ENCODE measurements around the gene NXPE3.

Gene NXPE3

GRCh38 chr3:101846709-101847108 is 67.7 kb downstream of the NXPE3 start:
- H3K4me1 Mint-ChIP-seq (ENCODE audit: low read depth), result peaks cover 21% of the 10 kb centered on the region
- H3K27ac Mint-ChIP-seq, result no peak overlapping the region
- DNase-seq (ENCODE audit: low spot score), result no peak
- peaks cover 28% of the 10 kb centered on the region for H3K36me3 Mint-ChIP-seq (ENCODE audit: low read depth)
- H3K4me3 Mint-ChIP-seq, result no peak overlapping the region
- peaks cover 8% of the 10 kb centered on the region for H3K9me3 Mint-ChIP-seq
- H3K27me3 Mint-ChIP-seq (ENCODE audit: low read depth), result no peaks in the 10 kb centered on the region

DNA sequence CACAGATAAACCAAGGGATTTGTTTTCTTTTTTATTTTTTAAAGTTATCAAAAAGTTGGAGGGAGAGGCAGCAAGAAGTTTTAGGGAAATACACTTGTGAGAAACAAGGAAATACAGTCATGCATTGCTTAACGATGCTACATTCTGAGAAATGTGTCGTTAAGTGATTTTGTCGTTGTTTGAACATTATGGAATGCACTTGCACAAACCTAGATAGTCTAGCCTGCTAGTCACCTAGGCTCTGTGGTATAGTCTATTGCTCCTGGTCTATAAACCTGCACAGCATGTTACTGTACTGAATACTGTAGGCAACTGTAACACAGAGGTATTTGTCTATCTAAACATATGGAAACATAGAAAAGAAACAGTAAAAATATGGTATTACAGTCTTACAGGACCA is 68.3 kb downstream of the NXPE3 start:
- Mint-ChIP-seq H3K4me3 (no peak overlapping the region), H3K9me3 (peaks cover 3% of the 10 kb centered on the region), H3K4me1 (ENCODE audit: low read depth) (peaks cover 27% of the 10 kb centered on the region), H3K27ac (no peak overlapping the region), H3K36me3 (ENCODE audit: low read depth) (peaks cover 29% of the 10 kb centered on the region), H3K27me3 (ENCODE audit: low read depth) (no peaks in the 10 kb centered on the region)
- no peak for DNase-seq (ENCODE audit: low spot score)

- H3K27me3 Mint-ChIP-seq (ENCODE audit: low read depth), result no peaks in the 10 kb centered on the region
- H3K9me3 Mint-ChIP-seq, result no peaks in the 10 kb centered on the region
- H3K4me1 Mint-ChIP-seq (ENCODE audit: low read depth), result peaks cover 37% of the 10 kb centered on the region
- H3K27ac Mint-ChIP-seq, result peak overlapping the region; percentile 82
- no peak for DNase-seq (ENCODE audit: low spot score)
- peaks cover 33% of the 10 kb centered on the region for H3K36me3 Mint-ChIP-seq (ENCODE audit: low read depth)
- H3K4me3 Mint-ChIP-seq, result peak overlapping the region; percentile 75
Observed at GRCh38 chr3:101848326-101848725, 69.3 kb downstream of the NXPE3 start.

- Mint-ChIP-seq H3K4me3 (peak within 1 kb of the TSS; percentile 89), H3K36me3 (ENCODE audit: low read depth) (peaks cover 38% of the 10 kb centered on the region), H3K27ac (peak within 1 kb of the TSS; percentile 97), H3K4me1 (ENCODE audit: low read depth) (peaks cover 40% of the 10 kb centered on the region), H3K27me3 (ENCODE audit: low read depth) (no peaks in the 10 kb centered on the region), H3K9me3 (no peaks in the 10 kb centered on the region)
- peak; percentile 94 for DNase-seq (ENCODE audit: low spot score)
Observed at GRCh38 chr3:101848754-101849713, 70.0 kb downstream of the NXPE3 start, which contains the start of gene NFKBIZ. NFKBIZ (plus strand) TSS chr3:101849514; CDS start chr3:101849629, 115 bp downstream.

DNA sequence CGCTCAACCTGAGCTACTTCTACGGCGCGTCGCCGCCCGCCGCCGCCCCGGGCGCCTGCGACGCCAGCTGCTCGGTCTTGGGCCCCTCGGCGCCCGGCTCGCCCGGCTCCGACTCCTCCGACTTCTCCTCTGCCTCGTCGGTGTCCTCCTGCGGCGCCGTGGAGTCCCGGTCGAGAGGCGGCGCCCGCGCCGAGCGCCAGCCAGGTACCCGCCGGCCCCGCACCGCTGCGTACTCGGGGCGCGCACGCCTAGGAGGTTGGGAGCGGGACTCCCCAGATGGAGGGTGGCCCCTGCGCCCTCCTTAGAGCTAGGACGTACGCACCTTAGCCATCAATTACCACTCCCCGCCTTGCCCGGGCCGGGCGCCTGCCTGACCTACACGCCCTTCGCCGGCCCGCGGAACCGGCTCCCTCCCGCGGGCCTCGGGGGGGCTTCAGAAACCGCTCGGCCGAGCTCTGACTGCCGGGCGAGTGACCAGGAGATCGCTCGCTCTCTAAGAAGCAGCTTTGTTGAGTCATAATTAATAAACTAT is 70.8 kb downstream of the NXPE3 start:
- Mint-ChIP-seq H3K4me3 (peak overlapping the region; percentile 89), H3K36me3 (ENCODE audit: low read depth) (peaks cover 46% of the 10 kb centered on the region), H3K9me3 (no peaks in the 10 kb centered on the region), H3K4me1 (ENCODE audit: low read depth) (peaks cover 46% of the 10 kb centered on the region), H3K27me3 (ENCODE audit: low read depth) (no peaks in the 10 kb centered on the region), H3K27ac (peak overlapping the region; percentile 97)
- peak; percentile 62 for DNase-seq (ENCODE audit: low spot score)

GRCh38 chr3:101850246-101851051 is 71.4 kb downstream of the NXPE3 start:
- peaks cover 53% of the 10 kb centered on the region for H3K36me3 Mint-ChIP-seq (ENCODE audit: low read depth)
- peak overlapping the region; percentile 97 for H3K27ac Mint-ChIP-seq
- H3K4me3 Mint-ChIP-seq, result peak overlapping the region; percentile 89
- H3K9me3 Mint-ChIP-seq, result no peaks in the 10 kb centered on the region
- DNase-seq (ENCODE audit: low spot score), result peak; percentile 76
- H3K4me1 Mint-ChIP-seq (ENCODE audit: low read depth), result peaks cover 51% of the 10 kb centered on the region
- H3K27me3 Mint-ChIP-seq (ENCODE audit: low read depth), result no peaks in the 10 kb centered on the region

DNA sequence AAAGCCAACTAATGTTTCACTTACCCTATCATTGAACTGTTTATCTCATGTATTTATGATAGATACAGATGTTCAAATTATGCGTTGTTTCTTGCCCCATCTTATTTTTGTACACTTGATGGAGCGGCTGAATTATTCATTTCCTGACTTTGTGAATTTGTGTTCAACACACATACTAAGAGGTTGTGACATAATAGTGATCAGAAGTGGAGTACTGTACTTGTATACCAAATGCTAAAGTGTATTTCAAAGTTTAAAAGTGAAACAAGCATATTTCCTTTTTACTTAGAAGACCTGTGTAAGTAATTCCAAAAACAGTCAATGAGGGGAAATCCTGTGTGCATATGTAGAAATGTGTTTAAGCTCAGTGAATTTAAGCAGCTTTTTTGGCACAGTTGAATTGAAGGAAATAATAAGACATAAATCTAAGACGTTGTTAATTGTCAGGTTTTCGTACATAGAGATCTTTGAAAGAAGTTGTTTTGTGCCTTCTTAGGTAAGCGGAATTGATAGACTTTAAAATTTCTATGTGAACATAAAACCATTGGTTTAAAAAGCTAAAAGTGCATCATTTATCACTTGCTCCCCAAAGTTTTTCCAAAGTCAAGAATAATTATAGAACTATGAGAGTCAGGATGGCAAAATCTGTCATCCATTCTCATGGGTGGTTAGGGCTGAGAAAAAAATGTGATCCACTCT is 72.2 kb downstream of the NXPE3 start:
- DNase-seq (ENCODE audit: low spot score), result no peak
- peak overlapping the region; percentile 89 for H3K4me3 Mint-ChIP-seq
- peaks cover 54% of the 10 kb centered on the region for H3K4me1 Mint-ChIP-seq (ENCODE audit: low read depth)
- no peaks in the 10 kb centered on the region for H3K27me3 Mint-ChIP-seq (ENCODE audit: low read depth)
- peaks cover 60% of the 10 kb centered on the region for H3K36me3 Mint-ChIP-seq (ENCODE audit: low read depth)
- H3K9me3 Mint-ChIP-seq, result no peaks in the 10 kb centered on the region
- H3K27ac Mint-ChIP-seq, result peak overlapping the region; percentile 97

DNA sequence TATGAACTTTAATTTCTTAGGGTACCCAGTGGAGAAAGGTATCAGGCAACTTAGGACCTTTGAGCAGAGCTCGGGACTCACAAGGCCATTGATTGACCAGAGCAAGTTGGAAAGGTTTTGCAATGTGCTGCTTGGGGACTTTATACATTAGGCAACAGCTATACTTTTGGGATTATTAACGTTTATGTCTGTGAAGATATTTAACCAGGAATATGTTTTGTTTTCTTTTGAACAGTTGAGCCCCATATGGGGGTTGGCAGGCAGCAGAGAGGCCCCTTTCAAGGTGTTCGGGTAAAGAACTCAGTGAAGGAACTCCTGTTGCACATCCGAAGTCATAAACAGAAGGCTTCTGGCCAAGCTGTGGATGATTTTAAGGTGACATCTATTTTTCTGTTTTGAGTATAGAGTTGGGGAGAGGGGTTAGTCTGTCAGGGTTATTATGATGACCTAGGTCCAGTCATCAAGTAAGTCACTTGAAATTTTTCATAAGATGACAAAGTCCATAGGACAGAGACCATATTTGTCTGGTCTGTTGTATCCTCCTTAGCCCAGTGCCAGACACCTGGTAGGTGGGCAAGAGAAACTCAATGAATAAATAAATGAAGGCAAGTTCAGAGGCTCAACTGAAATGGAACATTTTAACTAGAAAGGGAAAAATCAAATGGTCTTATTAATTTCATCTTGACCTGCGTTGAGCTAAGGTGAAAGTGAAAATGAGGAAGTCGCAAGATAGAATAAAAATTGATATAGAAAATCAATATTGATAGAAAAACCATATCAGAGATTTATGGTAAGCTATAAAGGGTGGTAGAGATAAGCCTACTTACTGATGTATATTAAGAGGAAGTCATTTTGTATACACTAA is 73.1 kb downstream of the NXPE3 start:
- peak overlapping the region; percentile 97 for H3K27ac Mint-ChIP-seq
- no peak for DNase-seq (ENCODE audit: low spot score)
- no peaks in the 10 kb centered on the region for H3K9me3 Mint-ChIP-seq
- peaks cover 68% of the 10 kb centered on the region for H3K36me3 Mint-ChIP-seq (ENCODE audit: low read depth)
- peaks cover 57% of the 10 kb centered on the region for H3K4me1 Mint-ChIP-seq (ENCODE audit: low read depth)
- H3K27me3 Mint-ChIP-seq (ENCODE audit: low read depth), result no peaks in the 10 kb centered on the region
- peak overlapping the region; percentile 89 for H3K4me3 Mint-ChIP-seq

DNA sequence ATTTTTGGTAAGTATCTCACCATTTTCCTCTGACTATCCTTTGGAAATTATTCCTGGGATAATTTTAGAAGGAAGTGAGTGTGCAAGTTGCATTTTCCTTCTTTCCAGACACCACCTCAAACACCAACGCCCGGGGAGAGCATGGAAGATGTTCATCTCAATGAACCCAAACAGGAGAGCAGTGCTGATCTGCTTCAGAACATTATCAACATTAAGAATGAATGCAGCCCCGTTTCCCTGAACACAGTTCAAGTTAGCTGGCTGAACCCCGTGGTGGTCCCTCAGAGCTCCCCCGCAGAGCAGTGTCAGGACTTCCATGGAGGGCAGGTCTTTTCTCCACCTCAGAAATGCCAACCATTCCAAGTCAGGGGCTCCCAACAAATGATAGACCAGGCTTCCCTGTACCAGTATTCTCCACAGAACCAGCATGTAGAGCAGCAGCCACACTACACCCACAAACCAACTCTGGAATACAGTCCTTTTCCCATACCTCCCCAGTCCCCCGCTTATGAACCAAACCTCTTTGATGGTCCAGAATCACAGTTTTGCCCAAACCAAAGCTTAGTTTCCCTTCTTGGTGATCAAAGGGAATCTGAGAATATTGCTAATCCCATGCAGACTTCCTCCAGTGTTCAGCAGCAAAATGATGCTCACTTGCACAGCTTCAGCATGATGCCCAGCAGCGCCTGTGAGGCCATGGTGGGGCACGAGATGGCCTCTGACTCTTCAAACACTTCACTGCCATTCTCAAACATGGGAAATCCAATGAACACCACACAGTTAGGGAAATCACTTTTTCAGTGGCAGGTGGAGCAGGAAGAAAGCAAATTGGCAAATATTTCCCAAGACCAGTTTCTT is 74.2 kb downstream of the NXPE3 start:
- Mint-ChIP-seq H3K27me3 (ENCODE audit: low read depth) (no peaks in the 10 kb centered on the region), H3K9me3 (no peaks in the 10 kb centered on the region), H3K4me1 (ENCODE audit: low read depth) (peaks cover 56% of the 10 kb centered on the region), H3K27ac (no peak overlapping the region), H3K4me3 (peak overlapping the region; percentile 89), H3K36me3 (ENCODE audit: low read depth) (peaks cover 78% of the 10 kb centered on the region)
- no peak for DNase-seq (ENCODE audit: low spot score)

DNA sequence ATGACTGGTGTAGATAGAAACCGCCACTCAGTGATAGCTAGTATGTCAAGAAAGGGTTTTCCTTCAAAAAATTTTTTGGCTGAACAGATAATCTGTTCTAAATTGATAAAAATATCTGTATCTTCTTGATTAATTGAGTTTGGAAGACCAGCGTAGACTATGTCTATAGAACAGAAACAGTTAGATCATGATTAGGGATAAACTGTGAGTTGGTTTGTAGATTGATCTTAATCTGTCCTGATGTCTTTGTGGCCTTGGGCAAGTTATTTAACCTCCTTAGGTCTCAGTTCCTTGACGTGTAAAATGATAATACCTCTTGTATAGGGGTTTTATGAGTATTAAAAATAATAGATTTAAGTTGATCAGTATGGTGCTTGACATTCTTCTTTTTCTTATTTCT is 75.0 kb downstream of the NXPE3 start:
- no peaks in the 10 kb centered on the region for H3K9me3 Mint-ChIP-seq
- H3K36me3 Mint-ChIP-seq (ENCODE audit: low read depth), result peaks cover 86% of the 10 kb centered on the region
- peaks cover 56% of the 10 kb centered on the region for H3K4me1 Mint-ChIP-seq (ENCODE audit: low read depth)
- no peak for DNase-seq (ENCODE audit: low spot score)
- H3K4me3 Mint-ChIP-seq, result peak overlapping the region; percentile 35
- H3K27ac Mint-ChIP-seq, result no peak overlapping the region
- no peaks in the 10 kb centered on the region for H3K27me3 Mint-ChIP-seq (ENCODE audit: low read depth)

- peak overlapping the region; percentile 19 for H3K27ac Mint-ChIP-seq
- H3K36me3 Mint-ChIP-seq (ENCODE audit: low read depth), result peaks cover 93% of the 10 kb centered on the region
- no peaks in the 10 kb centered on the region for H3K27me3 Mint-ChIP-seq (ENCODE audit: low read depth)
- no peak for DNase-seq (ENCODE audit: low spot score)
- H3K4me1 Mint-ChIP-seq (ENCODE audit: low read depth), result peaks cover 56% of the 10 kb centered on the region
- H3K4me3 Mint-ChIP-seq, result peak overlapping the region; percentile 8
- no peaks in the 10 kb centered on the region for H3K9me3 Mint-ChIP-seq
Observed at GRCh38 chr3:101854608-101855304, 75.7 kb downstream of the NXPE3 start.

Data from T-helper 2 cell treated with Interferon-gamma antibody and Interleukin-4, amounts not matched to agents 5 μg/mL and 100 μg/mL, for 36 hours (primary cell).